IMR-90 (cell line): ENCODE results near the gene GALP.

Experiments used
- CTCF ChIP-seq: conservative IDR thresholded peaks from 2 replicates; pipeline ENCODE4 v1.5.1; 2012; ENCODE audit warnings: mild to moderate bottlenecking, low read depth, low read length, improper control_type of control experiment
- MAZ ChIP-seq: IDR thresholded peaks from 2 replicates; pipeline ENCODE4 v1.6.1; 2012; ENCODE audit warnings: low read depth, mild to moderate bottlenecking, low read length, improper control_type of control experiment, moderate library complexity, borderline replicate concordance
- POLR2A ChIP-seq: IDR thresholded peaks from 2 replicates; pipeline ENCODE4 v1.6.1; 2012; ENCODE audit warnings: mild to moderate bottlenecking, low read depth, low read length

DNA sequence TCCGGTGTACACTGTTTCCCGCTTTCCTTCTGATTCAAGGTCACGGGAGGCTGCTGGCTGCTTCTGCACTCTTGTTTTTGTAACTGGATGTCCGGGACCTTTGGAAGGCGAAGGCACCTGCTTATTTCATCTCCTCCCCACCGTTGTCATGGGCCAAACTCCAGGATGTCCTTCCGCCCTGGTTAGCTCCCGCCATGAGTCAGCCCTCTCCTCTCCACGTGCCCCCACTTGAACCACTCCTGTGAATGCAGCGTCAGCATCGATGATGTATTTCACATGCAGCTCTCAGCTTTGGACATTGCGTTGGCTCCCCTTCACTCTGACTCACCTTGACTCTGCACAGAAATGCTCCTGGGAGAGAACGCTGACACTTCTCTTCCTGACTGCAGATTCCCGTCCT is 5.5 kb upstream of the GALP start:
- TF ChIP-seq CTCF (no peak), MAZ (no peak), POLR2A (no peak)
